Coronary artery (tissue), 2 donors: ENCODE results near the gene MTERF4.
"Not testable (repeated sequence)": the region's sequence is repeated elsewhere in the genome, so short reads cannot be mapped to it uniquely, and the experiment has no call there.

Experiments used
- DNase-seq: peaks from one replicate; pipeline ENCODE4 v3.0.0-alpha.2; 2017; ENCODE audit warnings: low spot score
- H3K27ac ChIP-seq, 2 donors: fragments of 200-600 bp; sonication (generic); one replicate each; pipeline ENCODE4 v1.5.1; 2016 to 2019
- H3K4me3 ChIP-seq: fragments of 200-600 bp; sonication (generic); 2 replicates; pipeline ENCODE4 v1.5.1; 2016; ENCODE audit warnings: mild to moderate bottlenecking, moderate library complexity
- TF ChIP-seq, protein P1 (sequence below): fragments of 200-600 bp; sonication (generic); IDR thresholded peaks from one replicate; pipeline ENCODE4 v1.5.1; 2019; ENCODE audit warnings: antibody characterized with exemption

Gene MTERF4

GRCh38 chr2:241094172-241094571 lies 7.9 kb downstream of the MTERF4 start:
- TF ChIP-seq, protein P1, sequence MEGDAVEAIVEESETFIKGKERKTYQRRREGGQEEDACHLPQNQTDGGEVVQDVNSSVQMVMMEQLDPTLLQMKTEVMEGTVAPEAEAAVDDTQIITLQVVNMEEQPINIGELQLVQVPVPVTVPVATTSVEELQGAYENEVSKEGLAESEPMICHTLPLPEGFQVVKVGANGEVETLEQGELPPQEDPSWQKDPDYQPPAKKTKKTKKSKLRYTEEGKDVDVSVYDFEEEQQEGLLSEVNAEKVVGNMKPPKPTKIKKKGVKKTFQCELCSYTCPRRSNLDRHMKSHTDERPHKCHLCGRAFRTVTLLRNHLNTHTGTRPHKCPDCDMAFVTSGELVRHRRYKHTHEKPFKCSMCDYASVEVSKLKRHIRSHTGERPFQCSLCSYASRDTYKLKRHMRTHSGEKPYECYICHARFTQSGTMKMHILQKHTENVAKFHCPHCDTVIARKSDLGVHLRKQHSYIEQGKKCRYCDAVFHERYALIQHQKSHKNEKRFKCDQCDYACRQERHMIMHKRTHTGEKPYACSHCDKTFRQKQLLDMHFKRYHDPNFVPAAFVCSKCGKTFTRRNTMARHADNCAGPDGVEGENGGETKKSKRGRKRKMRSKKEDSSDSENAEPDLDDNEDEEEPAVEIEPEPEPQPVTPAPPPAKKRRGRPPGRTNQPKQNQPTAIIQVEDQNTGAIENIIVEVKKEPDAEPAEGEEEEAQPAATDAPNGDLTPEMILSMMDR, result no peak
- Histone ChIP-seq H3K27ac (no peak overlapping the region), H3K4me3 (no peak overlapping the region)
- no peak for DNase-seq

DNA sequence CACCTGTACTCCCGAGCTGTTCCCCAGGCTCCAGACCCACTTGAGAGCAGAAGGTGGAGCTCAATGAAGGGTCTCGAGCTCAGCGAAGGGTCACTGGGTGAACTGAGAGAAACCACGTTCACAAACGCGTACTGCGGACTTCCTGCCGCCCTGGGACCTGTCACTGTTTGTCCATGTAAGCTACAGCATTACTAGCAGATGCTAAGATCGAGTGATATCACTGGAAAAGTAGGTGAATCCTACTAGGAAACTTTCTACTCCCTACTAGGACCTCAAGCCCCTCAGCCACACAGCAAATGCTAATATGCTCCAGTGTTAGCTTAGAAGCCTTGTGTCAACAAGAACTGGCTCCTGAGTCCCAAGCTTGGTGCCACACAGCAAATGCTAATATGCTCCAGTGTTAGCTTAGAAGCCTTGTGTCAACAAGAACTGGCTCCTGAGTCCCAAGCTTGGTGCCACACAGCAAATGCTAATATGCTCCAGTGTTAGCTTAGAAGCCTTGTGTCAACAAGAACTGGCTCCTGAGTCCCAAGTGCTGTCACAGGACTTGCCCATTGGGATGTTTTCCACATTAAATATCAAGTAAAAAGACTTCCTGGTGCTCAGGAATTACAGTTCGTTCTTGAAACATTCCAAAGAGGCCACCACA lies 8.8 kb downstream of the MTERF4 start:
- H3K4me3 ChIP-seq, DNase-seq, H3K27ac ChIP-seq: not testable (repeated sequence)

DNA sequence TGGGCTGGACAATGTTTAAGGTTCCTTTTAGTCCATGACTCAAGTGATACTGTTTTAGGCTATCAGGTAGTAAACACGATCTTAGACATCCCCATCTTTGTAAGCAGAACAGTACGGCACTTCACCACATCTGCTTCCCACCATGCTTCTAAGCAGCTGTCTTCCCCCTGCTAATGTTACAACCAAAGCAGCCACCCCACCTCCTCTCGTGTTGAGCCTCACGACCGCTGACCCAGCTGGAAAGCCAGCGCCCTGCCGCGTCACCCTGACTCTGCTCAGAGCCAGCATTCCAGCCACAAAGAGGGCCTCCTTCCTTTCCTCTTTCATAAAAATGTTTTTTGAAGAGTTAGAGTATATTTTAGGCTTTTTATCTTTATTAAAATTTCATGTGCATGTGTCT lies 9.4 kb downstream of the MTERF4 start:
- Histone ChIP-seq H3K27ac (no peak overlapping the region), H3K4me3 (no peak overlapping the region)
- TF ChIP-seq, protein P1, result no peak
- no peak for DNase-seq

GRCh38 chr2:241091734-241092445 lies 10.2 kb downstream of the MTERF4 start:
- TF ChIP-seq, protein P1, result no peak
- DNase-seq, result no peak
- no peak overlapping the region for H3K27ac ChIP-seq

GRCh38 chr2:241091201-241091600 lies 10.9 kb downstream of the MTERF4 start:
- no peak overlapping the region for H3K4me3 ChIP-seq
- TF ChIP-seq, protein P1, result no peak
- no peak for DNase-seq
- H3K27ac ChIP-seq, result no peak overlapping the region

More at GRCh38 chr2:241091734-241092445, 10.2 kb downstream of the MTERF4 start:
- H3K4me3 ChIP-seq, result no peak overlapping the region

DNA sequence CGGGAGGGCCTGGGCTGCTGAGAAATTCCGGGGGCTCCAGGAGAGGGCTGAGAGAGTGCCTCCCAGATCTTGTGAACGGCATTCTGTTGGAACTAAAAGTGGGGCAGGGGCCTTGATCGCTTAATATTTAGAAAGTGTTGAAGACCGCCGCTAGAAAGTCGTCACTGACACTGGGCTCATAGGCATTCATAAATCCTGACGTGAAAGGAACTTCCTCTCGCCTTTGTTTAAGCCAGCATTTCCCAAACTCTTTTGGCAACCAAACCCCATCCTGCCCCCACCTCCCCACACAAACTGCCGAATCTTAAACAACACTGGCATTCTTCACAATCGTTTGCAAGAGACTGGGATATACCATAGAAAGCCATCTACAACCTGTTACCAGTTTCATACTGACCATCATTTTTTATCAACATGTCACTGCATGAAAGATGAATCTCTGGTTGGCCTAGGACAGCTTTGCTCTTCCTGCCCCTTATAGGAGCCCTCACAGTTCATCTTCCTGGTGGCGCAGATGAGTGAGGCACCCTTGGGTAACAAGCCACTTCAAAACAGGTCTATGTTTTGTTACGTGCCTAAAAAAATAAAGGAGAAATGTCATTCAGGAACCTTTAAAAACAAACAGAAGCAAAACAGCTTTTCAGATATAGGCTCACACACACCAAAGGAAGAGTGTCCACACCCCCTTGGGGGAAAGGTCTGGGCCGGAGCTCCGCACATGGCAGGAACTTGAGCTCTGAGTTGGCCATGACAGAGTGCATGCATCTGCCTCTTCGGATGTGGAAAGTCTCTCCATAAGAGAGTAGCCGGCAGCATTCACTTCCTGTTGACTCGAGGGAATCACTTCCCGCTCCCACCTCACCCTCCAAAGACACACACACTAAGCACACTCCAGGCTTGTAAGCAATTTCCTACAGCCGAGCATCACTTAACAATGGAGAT lies 13.0 kb downstream of the MTERF4 start:
- TF ChIP-seq, protein P1, result no peak
- H3K4me3 ChIP-seq, result no peak overlapping the region
- DNase-seq, result no peak
- H3K27ac ChIP-seq, result no peak overlapping the region

- Histone ChIP-seq H3K4me3 (no peak overlapping the region), H3K27ac (no peak overlapping the region)
- TF ChIP-seq, protein P1, result no peak
- DNase-seq, result no peak
Observed at GRCh38 chr2:241088376-241088775, 13.7 kb downstream of the MTERF4 start.
